Measurements from ENCODE around the gene PICK1.

Gene PICK1

DNA sequence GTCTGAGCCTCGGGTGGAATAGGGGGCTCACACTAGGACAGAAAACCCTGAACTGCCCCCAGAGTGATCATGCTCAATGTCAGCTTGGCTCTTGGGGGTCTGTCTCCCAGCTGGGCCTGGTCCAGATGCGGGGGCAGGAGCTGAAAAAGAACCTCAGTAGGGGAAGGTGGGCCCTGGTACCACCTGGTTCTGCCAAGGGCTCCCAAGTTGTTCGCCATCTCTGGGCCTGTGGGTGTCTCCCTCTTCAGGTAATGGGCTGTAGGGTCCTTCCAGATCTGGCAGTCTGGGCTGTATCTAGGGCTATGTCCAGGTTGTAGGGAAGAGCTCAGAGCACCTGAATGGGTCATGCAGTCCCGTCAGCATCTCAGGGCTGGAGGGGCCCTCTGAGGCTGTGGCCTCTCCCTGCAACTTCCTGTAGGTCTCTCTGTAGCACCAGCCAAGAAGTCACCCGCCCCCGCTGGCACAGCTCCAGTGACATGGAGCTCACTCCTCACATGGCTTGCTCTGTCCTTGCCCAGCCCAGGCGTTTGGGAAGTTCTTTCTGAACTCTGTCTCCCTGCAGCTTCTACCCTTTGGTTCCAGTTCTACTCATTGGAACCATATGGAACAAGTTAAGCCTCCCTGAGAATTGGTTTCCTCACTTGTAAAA lies 39.8 kb upstream of the PICK1 start:
- H3K27ac ChIP-seq: no peak overlapping the region
- DNase-seq (ENCODE audit: low spot score): no peak
- ChIA-PET CTCF (interaction anchor here (0.7 kb wide), 1 partner anchor 171 kb away, joined by 3 read pairs; no protein-coding TSS in a partner anchor), POLR2A (ENCODE audit: low non-redundant PET) (no interaction called here)
- TF ChIP-seq CTCF (conservative IDR thresholded peaks at IDR 0.05; ENCODE audit: low read depth): no peak

DNA sequence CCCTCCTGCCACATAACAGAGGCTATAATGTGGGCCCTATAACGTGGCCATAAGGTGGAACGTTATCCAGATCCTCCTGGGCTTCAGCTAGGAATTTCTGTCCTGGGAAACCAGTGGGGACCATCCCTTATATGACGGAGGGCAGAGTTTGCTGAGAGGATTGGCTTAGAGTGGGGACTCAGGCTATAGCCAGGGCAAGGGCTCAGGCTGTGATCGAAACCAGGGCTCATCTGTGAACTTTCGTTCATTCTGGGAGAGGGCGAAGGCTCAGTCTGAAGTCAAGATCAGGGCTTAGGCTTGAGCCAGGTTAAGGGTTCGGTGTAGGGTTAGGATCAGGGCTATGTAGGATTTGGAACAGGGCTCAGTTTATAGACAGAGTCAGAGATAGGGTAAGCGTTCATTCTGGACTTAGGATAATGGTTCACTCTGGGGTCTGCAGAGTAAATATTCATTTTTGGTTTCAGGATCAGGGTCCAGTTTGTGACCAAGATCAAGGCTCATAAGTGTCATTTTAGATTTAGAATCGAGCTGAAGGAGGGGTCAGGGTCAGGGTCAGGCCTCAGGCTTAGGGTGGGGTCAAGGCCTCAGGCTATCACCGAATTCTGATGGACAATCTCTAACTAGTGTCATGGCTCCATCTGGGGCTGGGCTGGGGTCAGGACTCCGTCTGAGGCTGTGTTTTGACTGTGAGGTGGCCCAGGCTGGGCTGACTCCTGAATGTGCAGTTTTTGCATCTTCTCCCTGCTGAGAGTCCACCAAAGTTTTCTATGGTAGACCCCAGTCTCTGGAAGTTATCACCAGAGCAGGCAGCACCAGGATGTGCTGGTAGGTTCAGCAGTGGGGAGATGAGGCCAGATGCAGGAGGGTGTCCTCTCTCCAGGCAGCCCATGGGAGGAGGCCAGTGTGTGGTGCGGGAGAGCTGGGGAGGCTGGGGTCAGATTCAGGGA lies 39.0 kb upstream of the PICK1 start:
- no peak for DNase-seq (ENCODE audit: low spot score)
- no peak overlapping the region for H3K27ac ChIP-seq
- ChIA-PET POLR2A (ENCODE audit: low non-redundant PET) (no interaction called here), CTCF (no interaction called here)
- TF ChIP-seq CTCF (conservative IDR thresholded peaks at IDR 0.05; ENCODE audit: low read depth): no peak

- POLR2A ChIA-PET (ENCODE audit: low non-redundant PET): no interaction called here
- TF ChIP-seq CTCF (conservative IDR thresholded peaks at IDR 0.05; ENCODE audit: low read depth): no peak
- CTCF ChIA-PET: no interaction called here
- DNase-seq (ENCODE audit: low spot score): no peak
- no peak overlapping the region for H3K27ac ChIP-seq
These were observed 38.0 kb upstream of the PICK1 start for GRCh38 chr22:38018938-38019827.

DNA sequence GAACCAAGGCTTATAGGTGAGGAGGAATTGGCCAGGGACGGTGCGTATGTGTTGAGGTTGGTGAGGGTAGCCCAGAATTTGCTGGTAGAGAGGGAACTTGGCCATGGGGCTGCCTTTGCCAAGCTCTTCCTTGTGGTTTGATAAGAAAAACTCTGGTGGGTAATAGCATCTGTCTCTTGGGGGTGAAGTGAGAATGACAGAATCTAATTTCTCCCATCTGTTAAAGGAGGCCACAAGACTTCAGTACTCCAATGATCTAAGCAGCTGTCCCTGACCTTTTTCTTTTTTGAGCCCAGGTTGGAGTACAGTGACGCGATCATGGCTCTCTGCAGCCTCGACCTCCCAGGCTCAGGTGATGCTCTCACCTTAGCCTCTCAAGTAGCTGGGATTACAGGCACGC lies 36.0 kb upstream of the PICK1 start:
- no peak for TF ChIP-seq CTCF (conservative IDR thresholded peaks at IDR 0.05; ENCODE audit: low read depth)
- CTCF ChIA-PET: no interaction called here
- no peak overlapping the region for H3K27ac ChIP-seq
- DNase-seq (ENCODE audit: low spot score): no peak
- POLR2A ChIA-PET (ENCODE audit: low non-redundant PET): interaction anchor here (0.7 kb wide), 1 partner anchor 213 kb away, joined by 5 read pairs; the partner anchor contains the start of gene GCAT

GRCh38 chr22:38023045-38023444 lies 34.2 kb upstream of the PICK1 start:
- CTCF ChIA-PET: no interaction called here

More at GRCh38 chr22:38023045-38023444, 34.2 kb upstream of the PICK1 start:
- no peak for TF ChIP-seq CTCF (conservative IDR thresholded peaks at IDR 0.05; ENCODE audit: low read depth)
- no peak for DNase-seq (ENCODE audit: low spot score)
- POLR2A ChIA-PET (ENCODE audit: low non-redundant PET): no interaction called here
- H3K27ac ChIP-seq: no peak overlapping the region

Data from RWPE1 (cell line).